ENCODE data around the gene EXOC2. TPM values are rescaled to one million over a fixed set of nuclear protein-coding genes. Genes with fewer than 3 reads are reported as not detected.

The EXOC2 gene
- total RNA-seq, 1 donor from 2014 or later = 44.4 TPM

DNA sequence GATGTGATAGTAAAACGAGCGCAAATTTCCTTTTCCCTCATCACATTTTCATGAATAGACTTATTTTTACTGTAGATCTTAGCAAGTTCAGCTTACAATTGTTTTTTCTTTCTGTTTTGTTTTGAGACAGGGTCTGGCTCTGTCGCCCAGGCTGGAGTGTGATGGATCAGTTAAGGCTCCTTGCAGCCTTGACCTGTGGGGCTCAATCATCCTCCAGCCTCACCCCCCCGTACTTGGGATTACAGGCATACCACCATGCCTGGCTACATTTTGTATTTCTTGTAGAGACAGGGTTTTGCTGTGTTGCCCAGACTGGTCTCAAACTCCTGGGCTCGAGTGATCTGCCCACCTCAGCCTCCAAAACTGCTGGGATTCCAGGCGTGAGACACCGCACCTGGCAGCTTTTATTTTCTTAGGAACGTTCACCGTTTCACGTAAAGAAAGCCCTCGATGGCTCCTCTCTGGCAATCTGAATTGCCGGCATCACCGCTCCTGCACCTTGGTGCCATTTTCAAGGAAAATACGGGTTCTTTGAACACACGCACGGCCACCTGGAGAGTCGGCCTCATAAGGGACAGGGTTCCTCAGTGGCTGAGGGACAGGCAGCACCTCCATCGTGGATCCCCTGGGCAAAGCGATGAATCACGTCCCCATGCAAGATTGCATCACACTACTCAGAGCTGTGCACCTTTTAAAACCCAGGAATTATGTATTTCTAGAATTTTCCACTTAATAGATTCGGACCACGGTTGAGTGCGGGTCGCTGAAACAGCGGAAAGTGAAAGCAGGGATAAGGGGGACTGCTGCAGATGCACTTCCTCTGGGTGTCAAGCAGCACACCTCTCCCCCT lies 222.7 kb downstream of the EXOC2 start:
- Histone ChIP-seq H3K79me2 (ENCODE audit: insufficient read depth, low read length) (no peaks in the 10 kb centered on the region), H3K9me3 (ENCODE audit: insufficient read depth, low read depth, low read length) (no peaks in the 10 kb centered on the region), H3K27me3 (ENCODE audit: insufficient read depth, low read length) (no peaks in the 10 kb centered on the region), H3K27ac (ENCODE audit: low read depth, low read length) (no peak overlapping the region), H4K20me1 (ENCODE audit: insufficient read depth, low read length) (no peaks in the 10 kb centered on the region), H3K4me2 (ENCODE audit: low read length) (no peak overlapping the region), H3K9ac (ENCODE audit: low read length) (no peak overlapping the region), H3K4me1 (ENCODE audit: insufficient read depth, low read length) (no peaks in the 10 kb centered on the region), H3K36me3 (ENCODE audit: insufficient read depth, low read length) (no peaks in the 10 kb centered on the region), H3K4me3 (ENCODE audit: insufficient read depth, low read depth, low read length) (no peak overlapping the region), H2AFZ (ENCODE audit: low read depth, low read length) (no peak overlapping the region)
- no peak overlapping the region for H3K27ac Mint-ChIP-seq (ENCODE audit: unreplicated experiment)
- peaks cover 2% of the 10 kb centered on the region for H3K36me3 Mint-ChIP-seq (ENCODE audit: low read depth, unreplicated experiment)
- TF ChIP-seq EZH2 (IDR thresholded peaks at IDR 0.05; ENCODE audit: insufficient read depth, low read length) (no peak), CTCF (IDR thresholded peaks at IDR 0.05; ENCODE audit: insufficient read depth, low read depth, low read length) (no peak)
- FAIRE-seq (no peak), DNase-seq (ENCODE audit: low read depth) (no peak)
- peaks cover 4% of the 10 kb centered on the region for H3K9me3 Mint-ChIP-seq (ENCODE audit: unreplicated experiment)
- peaks cover 41% of the 10 kb centered on the region for H3K27me3 Mint-ChIP-seq (ENCODE audit: low read depth, unreplicated experiment)
- no peak overlapping the region for H3K4me3 Mint-ChIP-seq (ENCODE audit: unreplicated experiment)
- H3K4me1 Mint-ChIP-seq (ENCODE audit: low read depth, unreplicated experiment) = peaks cover 10% of the 10 kb centered on the region

GRCh38 chr6:467671-468082 lies 225.3 kb downstream of the EXOC2 start:
- TF ChIP-seq EZH2 (IDR thresholded peaks at IDR 0.05; ENCODE audit: insufficient read depth, low read length) = no peak
- no peak for TF ChIP-seq CTCF (IDR thresholded peaks at IDR 0.05; ENCODE audit: insufficient read depth, low read depth, low read length)
- H3K4me1 Mint-ChIP-seq (ENCODE audit: low read depth, unreplicated experiment) = no peaks in the 10 kb centered on the region
- H3K9me3 ChIP-seq (ENCODE audit: insufficient read depth, low read depth, low read length) = no peaks in the 10 kb centered on the region
- peaks cover 51% of the 10 kb centered on the region for H3K27me3 Mint-ChIP-seq (ENCODE audit: low read depth, unreplicated experiment)
- H3K4me3 Mint-ChIP-seq (ENCODE audit: unreplicated experiment) = no peak overlapping the region
- H3K36me3 Mint-ChIP-seq (ENCODE audit: low read depth, unreplicated experiment) = peaks cover 2% of the 10 kb centered on the region
- H3K27ac Mint-ChIP-seq (ENCODE audit: unreplicated experiment) = no peak overlapping the region
- no peak overlapping the region for H3K9ac ChIP-seq (ENCODE audit: low read length)
- H3K79me2 ChIP-seq (ENCODE audit: insufficient read depth, low read length) = no peaks in the 10 kb centered on the region
- no peak overlapping the region for H3K4me3 ChIP-seq (ENCODE audit: insufficient read depth, low read depth, low read length)
- DNase-seq (ENCODE audit: low read depth) = no peak
- H3K4me2 ChIP-seq (ENCODE audit: low read length) = no peak overlapping the region
- no peak for FAIRE-seq
- H3K27me3 ChIP-seq (ENCODE audit: insufficient read depth, low read length) = no peaks in the 10 kb centered on the region
- H3K27ac ChIP-seq (ENCODE audit: low read depth, low read length) = no peak overlapping the region
- no peak overlapping the region for H2AFZ ChIP-seq (ENCODE audit: low read depth, low read length)
- no peaks in the 10 kb centered on the region for H3K36me3 ChIP-seq (ENCODE audit: insufficient read depth, low read length)
- H3K4me1 ChIP-seq (ENCODE audit: insufficient read depth, low read length) = no peaks in the 10 kb centered on the region
- no peaks in the 10 kb centered on the region for H4K20me1 ChIP-seq (ENCODE audit: insufficient read depth, low read length)
- H3K9me3 Mint-ChIP-seq (ENCODE audit: unreplicated experiment) = peaks cover 6% of the 10 kb centered on the region

GRCh38 chr6:467111-467510 lies 225.8 kb downstream of the EXOC2 start:
- Histone ChIP-seq H2AFZ (ENCODE audit: low read depth, low read length) (no peak overlapping the region), H3K4me2 (ENCODE audit: low read length) (no peak overlapping the region), H3K27me3 (ENCODE audit: insufficient read depth, low read length) (no peaks in the 10 kb centered on the region), H3K4me1 (ENCODE audit: insufficient read depth, low read length) (no peaks in the 10 kb centered on the region), H3K27ac (ENCODE audit: low read depth, low read length) (no peak overlapping the region), H3K79me2 (ENCODE audit: insufficient read depth, low read length) (no peaks in the 10 kb centered on the region), H3K36me3 (ENCODE audit: insufficient read depth, low read length) (no peaks in the 10 kb centered on the region), H3K4me3 (ENCODE audit: insufficient read depth, low read depth, low read length) (no peak overlapping the region), H4K20me1 (ENCODE audit: insufficient read depth, low read length) (no peaks in the 10 kb centered on the region), H3K9ac (ENCODE audit: low read length) (no peak overlapping the region), H3K9me3 (ENCODE audit: insufficient read depth, low read depth, low read length) (no peaks in the 10 kb centered on the region)
- TF ChIP-seq CTCF (IDR thresholded peaks at IDR 0.05; ENCODE audit: insufficient read depth, low read depth, low read length) (no peak), EZH2 (IDR thresholded peaks at IDR 0.05; ENCODE audit: insufficient read depth, low read length) (no peak)
- FAIRE-seq (no peak), DNase-seq (ENCODE audit: low read depth) (no peak)
- Mint-ChIP-seq H3K4me3 (ENCODE audit: unreplicated experiment) (no peak overlapping the region), H3K9me3 (ENCODE audit: unreplicated experiment) (peaks cover 6% of the 10 kb centered on the region), H3K4me1 (ENCODE audit: low read depth, unreplicated experiment) (no peaks in the 10 kb centered on the region), H3K36me3 (ENCODE audit: low read depth, unreplicated experiment) (peaks cover 2% of the 10 kb centered on the region), H3K27me3 (ENCODE audit: low read depth, unreplicated experiment) (peaks cover 55% of the 10 kb centered on the region), H3K27ac (ENCODE audit: unreplicated experiment) (no peak overlapping the region)
